CD4-positive, alpha-beta memory T cell (primary cell): ENCODE measurements around the gene ZNF618. TPM values are rescaled to one million over a fixed set of nuclear protein-coding genes. Genes with fewer than 3 reads are reported as not detected.

Experiments
- CTCF ChIA-PET: fragments of 350-600 bp; sonication (Branson Sonifier 250); formaldehyde crosslinking; loops from one replicate; lab custom pipeline; 2021; ENCODE audit warnings: inconsistent platforms; ENCODE audit not compliant: partially characterized antibody; lab: Charles Lee
- POLR2A ChIA-PET: fragments of 350-600 bp; sonication (Branson Sonifier 250); formaldehyde crosslinking; loops from one replicate; lab custom pipeline; 2021; ENCODE audit not compliant: partially characterized antibody; lab: Charles Lee
- DNase-seq, 5 donors: peaks; one replicate each; pipeline versions ENCODE4 v3.0.0 to v3.0.0-alpha.2; 2020 to 2022; ENCODE audit warnings: mixed read lengths in 1 of 5
- H3K27ac ChIP-seq: one replicate; pipeline ENCODE4 v1.7.0; 2013; ENCODE audit warnings: low read depth, low read length
- H3K27me3 ChIP-seq: 2 replicates; pipeline ENCODE4 v1.7.0; 2013; ENCODE audit warnings: mild to moderate bottlenecking, low read length, moderate library complexity; ENCODE audit not compliant: insufficient read depth
- H3K36me3 ChIP-seq: 2 replicates; pipeline ENCODE4 v1.7.0; 2013; ENCODE audit warnings: mild to moderate bottlenecking, low read length, moderate library complexity; ENCODE audit not compliant: insufficient read depth
- H3K4me1 ChIP-seq: 2 replicates; pipeline ENCODE4 v1.7.0; 2013; ENCODE audit warnings: mild to moderate bottlenecking, low read length, moderate library complexity; ENCODE audit not compliant: insufficient read depth
- H3K4me3 ChIP-seq, 2 donors: one replicate each; pipeline ENCODE4 v1.7.0; 2013; ENCODE audit warnings: low read length in 2 of 2, mild to moderate bottlenecking in 1 of 2
- H3K9me3 ChIP-seq, 2 donors: one replicate each; pipeline ENCODE4 v1.7.0; 2013; ENCODE audit warnings: low read length in 2 of 2, control low read depth in 1 of 2; ENCODE audit not compliant: control insufficient read depth in 1 of 2
- H3K27ac Mint-ChIP-seq, 7 donors: one replicate each; pipeline ENCODE4 v1.8.0; 2020 to 2021; ENCODE audit warnings: mixed read lengths in 7 of 7, mild to moderate bottlenecking in 6 of 7, inconsistent platforms in 3 of 7, moderate library complexity in 3 of 7
- H3K27me3 Mint-ChIP-seq, 2 donors: one replicate each; pipeline ENCODE4 v1.8.0; 2020 to 2021; ENCODE audit warnings: mixed read lengths in 2 of 2
- H3K36me3 Mint-ChIP-seq, 2 donors: one replicate each; pipeline ENCODE4 v1.8.0; 2020 to 2021; ENCODE audit warnings: mixed read lengths in 2 of 2, inconsistent platforms in 1 of 2, mild to moderate bottlenecking in 1 of 2
- H3K4me1 Mint-ChIP-seq, 4 donors: one replicate each; pipeline ENCODE4 v1.8.0; 2020 to 2021; ENCODE audit warnings: mixed read lengths in 4 of 4, mild to moderate bottlenecking in 1 of 4
- H3K4me3 Mint-ChIP-seq, 8 donors: one replicate each; pipeline ENCODE4 v1.8.0; 2020 to 2021; ENCODE audit warnings: mixed read lengths in 8 of 8, mild to moderate bottlenecking in 7 of 8, moderate library complexity in 6 of 8, inconsistent platforms in 3 of 8
- H3K9me3 Mint-ChIP-seq, 8 donors: one replicate each; pipeline ENCODE4 v1.8.0; 2020 to 2021; ENCODE audit warnings: mixed read lengths in 8 of 8, mild to moderate bottlenecking in 5 of 8, inconsistent platforms in 3 of 8, moderate library complexity in 1 of 8
- intact Hi-C: fragments of 100-400 bp; cut with micrococcal nuclease; formaldehyde crosslinking; loops from one replicate; pipeline ENCODE4 v1.15.1; 2023
- polyA plus RNA-seq, 2 donors: library from polyadenylated mRNA; unstranded; fragments of 300-500 nt; fragmentation: Illumina TruSeq; gene quantifications; one replicate each; pipeline ENCODE4 v1.2.3, GENCODE V29; 2021
- total RNA-seq, 2 experiments: library from RNA; stranded (reverse); gene quantifications; one replicate each; pipeline ENCODE4 v1.2.3, GENCODE V29; 2021

Gene ZNF618
- total and polyA plus RNA-seq, 4 experiments from 2014 or later: 0.79 to 1.7 (median 0.80) TPM; not detected in 1

DNA sequence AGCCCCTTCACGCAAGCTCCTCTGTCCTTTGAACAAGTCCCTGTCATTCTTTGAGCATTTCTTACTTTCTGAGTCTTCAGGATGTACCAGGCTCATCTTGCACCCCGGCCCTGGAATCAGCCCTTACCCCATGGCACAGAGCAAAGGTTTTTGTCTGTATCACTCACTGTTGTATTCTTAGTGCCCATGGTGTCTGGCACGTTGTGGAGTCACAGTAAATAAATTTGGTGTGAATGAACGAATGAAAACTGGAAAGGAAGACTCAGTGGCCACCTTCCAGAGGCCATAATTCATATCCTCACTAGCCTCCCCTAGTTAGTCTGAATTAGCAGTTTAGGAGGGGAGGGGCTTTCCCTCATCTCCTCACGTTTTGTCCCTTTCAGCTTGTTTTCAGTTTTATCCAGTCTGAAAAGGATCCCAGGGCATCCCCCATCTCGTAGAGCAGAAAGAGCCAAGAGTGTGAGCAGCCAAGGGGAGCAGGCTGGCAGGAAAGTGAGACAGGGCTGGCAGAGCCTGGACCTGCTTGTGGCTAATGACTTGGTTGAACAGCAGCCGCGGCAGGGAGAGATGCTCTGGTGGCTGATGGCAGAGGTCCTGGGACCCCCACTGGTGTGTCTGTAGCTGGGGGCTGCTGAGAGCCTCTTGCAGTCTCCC is 42.7 kb downstream of the ZNF618 start:
- CTCF ChIA-PET: no interaction called here
- no peaks in the 10 kb centered on the region for H3K36me3 ChIP-seq
- intact Hi-C loops: no loop called here
- H3K9me3 Mint-ChIP-seq: peaks cover 1 to 9% (median 3%) of the 10 kb centered on the region in 8 donors
- peaks cover 0 to 3% (median 0%) of the 10 kb centered on the region in 4 donors for H3K4me1 Mint-ChIP-seq
- no peak overlapping the region for H3K27ac ChIP-seq
- no peak overlapping the region for H3K4me3 ChIP-seq
- no peaks in the 10 kb centered on the region for H3K27me3 ChIP-seq
- H3K36me3 Mint-ChIP-seq: no peaks in the 10 kb centered on the region
- POLR2A ChIA-PET: no interaction called here
- H3K27me3 Mint-ChIP-seq: peaks cover 3 to 5% of the 10 kb centered on the region in 2 donors
- H3K4me3 Mint-ChIP-seq: no peak overlapping the region
- H3K27ac Mint-ChIP-seq: no peak overlapping the region
- no peak for DNase-seq
- no peaks in the 10 kb centered on the region for H3K4me1 ChIP-seq
- H3K9me3 ChIP-seq: no peaks in the 10 kb centered on the region

DNA sequence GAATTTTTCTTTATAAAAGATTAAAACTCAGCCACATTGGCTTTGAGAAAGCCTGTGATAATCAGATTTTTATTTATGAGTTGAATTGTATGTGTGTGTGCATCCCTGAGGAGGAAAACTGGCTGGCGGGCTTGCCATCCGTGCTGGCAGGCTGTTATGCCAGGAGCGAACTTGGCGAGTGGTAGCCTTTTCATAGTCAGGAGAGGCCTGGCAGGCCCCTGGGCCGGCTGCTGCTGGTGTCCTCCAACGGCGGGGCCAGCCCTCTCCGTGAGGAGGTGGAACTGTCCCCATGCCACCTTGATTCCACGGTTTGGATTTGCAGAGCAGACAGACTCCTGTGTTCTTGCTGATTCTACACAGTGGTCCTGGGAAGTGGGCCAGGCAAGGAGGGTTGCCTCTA is 43.3 kb downstream of the ZNF618 start:
- Histone ChIP-seq H3K36me3 (no peaks in the 10 kb centered on the region), H3K4me1 (no peaks in the 10 kb centered on the region), H3K9me3 (no peaks in the 10 kb centered on the region), H3K27me3 (no peaks in the 10 kb centered on the region), H3K27ac (no peak overlapping the region), H3K4me3 (no peak overlapping the region)
- intact Hi-C loops: no loop called here
- ChIA-PET POLR2A (no interaction called here), CTCF (no interaction called here)
- Mint-ChIP-seq H3K4me1 (peaks cover 0 to 3% (median 0%) of the 10 kb centered on the region in 4 donors), H3K27me3 (peaks cover 3 to 5% of the 10 kb centered on the region in 2 donors), H3K9me3 (peaks cover 2 to 12% (median 4%) of the 10 kb centered on the region in 8 donors), H3K36me3 (peaks cover 0 to under 1% of the 10 kb centered on the region in 2 donors), H3K27ac (no peak overlapping the region), H3K4me3 (no peak overlapping the region)
- DNase-seq: no peak

- Mint-ChIP-seq H3K36me3 (peaks cover 0 to 2% of the 10 kb centered on the region in 2 donors), H3K27ac (no peak overlapping the region), H3K9me3 (peaks cover 3 to 17% (median 6%) of the 10 kb centered on the region in 8 donors), H3K27me3 (peaks cover 3 to 5% of the 10 kb centered on the region in 2 donors), H3K4me3 (no peak overlapping the region), H3K4me1 (peaks cover 0 to 3% (median 0%) of the 10 kb centered on the region in 4 donors)
- H3K4me3 ChIP-seq: no peak overlapping the region
- H3K27ac ChIP-seq: no peak overlapping the region
- POLR2A ChIA-PET: no interaction called here
- no peak for DNase-seq
- H3K9me3 ChIP-seq: peaks cover 0 to 3% of the 10 kb centered on the region in 2 donors
- intact Hi-C loops: no loop called here
- H3K4me1 ChIP-seq: no peaks in the 10 kb centered on the region
- CTCF ChIA-PET: no interaction called here
- H3K36me3 ChIP-seq: no peaks in the 10 kb centered on the region
- H3K27me3 ChIP-seq: no peaks in the 10 kb centered on the region
Measured at GRCh38 chr9:113919871-113920270, 43.8 kb downstream of the ZNF618 start.

DNA sequence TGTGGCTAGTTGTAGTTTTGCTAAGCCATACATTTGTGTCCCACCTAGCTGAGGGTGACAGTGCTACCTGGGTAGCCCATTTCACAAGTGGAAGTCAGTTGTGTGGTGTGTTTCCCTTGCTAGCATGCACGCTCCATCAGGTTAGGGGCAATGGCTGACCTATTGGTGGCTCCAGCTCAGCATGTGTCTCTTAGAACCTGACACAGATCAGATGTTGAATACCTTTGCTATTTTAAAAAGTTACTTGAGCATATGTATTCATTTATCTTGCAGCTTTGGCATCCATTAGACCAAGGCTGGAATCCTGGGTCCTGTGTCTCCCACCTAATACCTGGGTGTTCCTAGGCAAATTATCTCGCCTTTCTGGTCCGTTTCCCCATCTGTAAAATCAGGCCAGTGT is 44.8 kb downstream of the ZNF618 start:
- peaks cover 0 to 2% of the 10 kb centered on the region in 2 donors for H3K36me3 Mint-ChIP-seq
- H3K4me1 Mint-ChIP-seq: peaks cover 0 to 3% (median 0%) of the 10 kb centered on the region in 4 donors
- H3K27me3 Mint-ChIP-seq: peaks cover 0 to 2% of the 10 kb centered on the region in 2 donors
- H3K4me3 ChIP-seq: no peak overlapping the region
- no peak overlapping the region for H3K27ac ChIP-seq
- peaks cover 0 to 3% of the 10 kb centered on the region in 2 donors for H3K9me3 ChIP-seq
- no peak for DNase-seq
- CTCF ChIA-PET: no interaction called here
- no peaks in the 10 kb centered on the region for H3K27me3 ChIP-seq
- H3K27ac Mint-ChIP-seq: no peak overlapping the region
- intact Hi-C loops: no loop called here
- POLR2A ChIA-PET: no interaction called here
- peaks cover 3 to 17% (median 7%) of the 10 kb centered on the region in 8 donors for H3K9me3 Mint-ChIP-seq
- H3K36me3 ChIP-seq: no peaks in the 10 kb centered on the region
- H3K4me1 ChIP-seq: no peaks in the 10 kb centered on the region
- H3K4me3 Mint-ChIP-seq: no peak overlapping the region

- Histone ChIP-seq H3K27ac (no peak overlapping the region), H3K36me3 (no peaks in the 10 kb centered on the region), H3K9me3 (peaks cover 0 to 3% of the 10 kb centered on the region in 2 donors), H3K27me3 (no peaks in the 10 kb centered on the region), H3K4me3 (no peak overlapping the region), H3K4me1 (no peaks in the 10 kb centered on the region)
- ChIA-PET POLR2A (no interaction called here), CTCF (no interaction called here)
- Mint-ChIP-seq H3K36me3 (peaks cover 0 to 2% of the 10 kb centered on the region in 2 donors), H3K27me3 (peaks cover 0 to 2% of the 10 kb centered on the region in 2 donors), H3K4me3 (no peak overlapping the region), H3K27ac (no peak overlapping the region), H3K4me1 (peaks cover 0 to 3% (median 0%) of the 10 kb centered on the region in 4 donors), H3K9me3 (peaks cover 3 to 17% (median 8%) of the 10 kb centered on the region in 8 donors)
- no peak for DNase-seq
- intact Hi-C loops: no loop called here
Measured at GRCh38 chr9:113921396-113921925, 45.4 kb downstream of the ZNF618 start.

DNA sequence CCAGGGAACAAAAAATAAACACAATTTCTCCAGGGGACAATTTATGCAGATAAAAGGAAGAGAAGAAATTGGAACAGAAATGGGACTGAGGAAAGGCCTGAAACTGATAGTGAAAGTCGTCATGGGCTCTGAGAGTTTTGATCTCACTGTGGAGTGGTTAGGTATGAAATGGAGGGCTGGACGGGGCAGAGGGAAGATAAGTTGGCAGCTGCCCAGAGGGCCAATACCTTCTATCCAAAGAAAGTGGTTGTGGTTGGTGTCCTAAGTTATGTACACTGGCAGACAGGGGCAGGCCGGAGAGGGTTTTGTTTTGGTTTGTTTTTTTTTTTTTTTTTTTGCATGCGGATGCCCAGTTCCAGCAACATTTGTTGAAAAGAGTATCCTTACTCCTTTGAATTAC is 46.1 kb downstream of the ZNF618 start:
- no peak for DNase-seq
- peaks cover 0 to 3% of the 10 kb centered on the region in 2 donors for H3K9me3 ChIP-seq
- intact Hi-C loops: no loop called here
- no peaks in the 10 kb centered on the region for H3K4me1 ChIP-seq
- peaks cover 0 to 2% of the 10 kb centered on the region in 2 donors for H3K36me3 Mint-ChIP-seq
- no peak overlapping the region for H3K27ac Mint-ChIP-seq
- ChIA-PET CTCF (no interaction called here), POLR2A (no interaction called here)
- H3K4me3 Mint-ChIP-seq: peak overlapping the region in 1 of 8 donors; percentile 17
- H3K4me3 ChIP-seq: no peak overlapping the region
- peaks cover 0 to 3% (median 0%) of the 10 kb centered on the region in 4 donors for H3K4me1 Mint-ChIP-seq
- H3K27me3 ChIP-seq: no peaks in the 10 kb centered on the region
- no peaks in the 10 kb centered on the region for H3K36me3 ChIP-seq
- H3K27ac ChIP-seq: no peak overlapping the region
- H3K9me3 Mint-ChIP-seq: peaks cover 4 to 18% (median 9%) of the 10 kb centered on the region in 8 donors
- peaks cover 0 to 2% of the 10 kb centered on the region in 2 donors for H3K27me3 Mint-ChIP-seq

- no peak for DNase-seq
- Mint-ChIP-seq H3K27ac (peak overlapping the region in 1 of 7 donors; percentile 48), H3K9me3 (peaks cover 8 to 42% (median 19%) of the 10 kb centered on the region in 8 donors), H3K4me1 (peaks cover 0 to 3% (median 0%) of the 10 kb centered on the region in 4 donors), H3K27me3 (peaks cover 2 to 11% of the 10 kb centered on the region in 2 donors), H3K36me3 (peaks cover 0 to 2% of the 10 kb centered on the region in 2 donors), H3K4me3 (no peak overlapping the region)
- Histone ChIP-seq H3K27me3 (no peaks in the 10 kb centered on the region), H3K4me1 (no peaks in the 10 kb centered on the region), H3K4me3 (no peak overlapping the region), H3K27ac (no peak overlapping the region), H3K9me3 (peaks cover 0 to 3% of the 10 kb centered on the region in 2 donors), H3K36me3 (no peaks in the 10 kb centered on the region)
- ChIA-PET POLR2A (no interaction called here), CTCF (no interaction called here)
- intact Hi-C loops: no loop called here
Measured at GRCh38 chr9:113926211-113926610, 50.1 kb downstream of the ZNF618 start.
